AG09309 (cell line): ENCODE measurements around the gene NOL3.

Experiments used
- DNase-seq: peaks from one replicate; pipeline ENCODE4 v3.0.0-alpha.2; 2010; ENCODE audit warnings: low read depth
- H3K4me3 ChIP-seq: 2 replicates; pipeline ENCODE4 v1.5.1; 2011; ENCODE audit warnings: mild to moderate bottlenecking, low read depth, low read length, moderate library complexity; ENCODE audit not compliant: control insufficient read depth
- CTCF ChIP-seq: IDR thresholded peaks from 2 replicates; pipeline ENCODE4 v1.5.1; 2011; ENCODE audit warnings: mild to moderate bottlenecking, low read depth, low read length, inconsistent platforms; ENCODE audit not compliant: insufficient read depth, control insufficient read depth; ENCODE audit errors: missing control alignments

The NOL3 gene

DNA sequence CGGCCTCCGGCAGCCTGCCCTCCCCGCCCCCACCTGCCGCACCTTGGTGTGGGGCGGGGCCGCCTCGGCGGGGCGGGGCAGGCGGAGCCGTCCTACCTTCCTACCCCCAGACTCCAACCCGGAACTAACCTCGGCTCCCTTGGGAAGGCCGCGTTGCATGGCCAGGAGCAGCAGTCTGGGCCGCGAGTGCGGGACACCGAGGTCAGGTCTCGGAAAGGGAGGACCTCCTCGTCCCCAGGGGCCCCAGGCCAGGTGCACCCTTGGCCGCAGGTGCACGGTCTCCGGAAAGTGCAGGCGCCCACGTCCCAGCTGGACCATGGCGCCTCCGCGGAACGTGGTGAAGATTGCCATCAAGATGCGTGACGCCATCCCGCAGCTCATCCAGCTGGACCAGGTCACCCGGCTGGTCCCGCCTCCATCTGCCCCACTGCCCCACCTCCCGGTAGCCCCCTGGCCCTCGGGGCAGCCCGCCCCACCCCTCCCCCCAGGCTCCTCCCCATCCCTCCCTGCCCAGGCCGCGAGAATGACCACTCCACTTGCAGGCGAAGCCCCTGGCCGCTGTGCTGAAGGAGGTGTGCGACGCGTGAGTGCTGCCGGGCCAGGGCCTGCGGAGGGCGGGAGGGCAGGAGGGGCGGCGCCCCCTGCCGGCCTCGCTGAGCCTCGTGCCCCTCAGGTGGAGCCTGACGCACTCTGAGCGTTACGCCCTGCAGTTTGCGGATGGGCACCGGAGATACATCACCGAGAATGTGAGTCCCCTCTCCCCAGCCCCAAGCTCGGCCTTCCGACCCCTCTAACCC lies 28.9 kb downstream of the NOL3 start, which contains the start of gene ELMO3:
TSS of gene ELMO3 (plus strand) at position 121 of the 797 bp plus-strand sequence. CDS start at position 317, 196 bp downstream.
- peak; percentile 21 for TF ChIP-seq CTCF
- H3K4me3 ChIP-seq = no peak within 1 kb of the TSS
- no peak for DNase-seq

DNA sequence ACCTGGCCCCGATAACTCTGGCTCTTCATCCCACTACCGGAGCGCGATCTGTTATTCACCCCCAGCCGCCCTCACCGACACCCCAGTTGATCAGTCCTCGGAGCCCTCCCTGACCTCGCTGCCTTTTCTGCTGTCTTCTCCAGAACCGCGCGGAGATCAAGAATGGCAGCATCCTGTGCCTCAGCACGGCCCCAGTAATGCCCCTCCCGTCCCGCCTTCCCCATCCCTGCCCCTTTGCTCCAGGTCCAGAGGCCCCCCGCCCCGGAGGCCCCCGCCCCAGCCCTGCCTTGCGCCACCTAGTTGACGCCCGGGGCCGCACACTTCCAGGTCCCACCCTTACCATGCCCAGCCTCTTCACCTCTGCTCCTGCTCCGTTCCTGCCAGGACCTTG lies 29.5 kb downstream of the NOL3 start:
- H3K4me3 ChIP-seq = no peak overlapping the region
- TF ChIP-seq CTCF = no peak
- no peak for DNase-seq

- no peak for DNase-seq
- no peak for TF ChIP-seq CTCF
- no peak overlapping the region for H3K4me3 ChIP-seq
Measured at GRCh38 chr16:67200491-67200890, 30.2 kb downstream of the NOL3 start.

- no peak overlapping the region for H3K4me3 ChIP-seq
- no peak for TF ChIP-seq CTCF
- DNase-seq = no peak
Measured at GRCh38 chr16:67201411-67202345, 31.3 kb downstream of the NOL3 start.

DNA sequence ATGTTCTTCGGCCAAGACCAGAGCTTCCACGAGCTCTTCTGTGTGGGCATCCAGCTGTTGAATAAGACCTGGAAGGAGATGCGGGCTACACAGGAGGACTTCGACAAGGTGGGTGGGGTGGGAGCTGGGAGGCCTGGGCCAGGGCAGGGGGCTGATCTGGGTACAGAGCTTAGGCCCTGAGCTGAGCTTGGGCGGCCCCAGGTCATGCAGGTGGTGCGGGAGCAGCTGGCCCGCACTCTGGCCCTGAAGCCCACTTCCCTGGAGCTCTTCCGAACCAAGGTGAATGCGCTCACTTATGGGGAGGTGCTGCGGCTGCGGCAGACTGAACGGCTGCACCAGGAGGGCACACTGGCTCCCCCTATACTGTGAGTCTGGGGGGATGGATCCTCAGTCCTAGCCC lies 32.1 kb downstream of the NOL3 start:
- no peak overlapping the region for H3K4me3 ChIP-seq
- no peak for TF ChIP-seq CTCF
- no peak for DNase-seq

- DNase-seq = no peak
- no peak overlapping the region for H3K4me3 ChIP-seq
- no peak for TF ChIP-seq CTCF
Measured at GRCh38 chr16:67202956-67203493, 32.7 kb downstream of the NOL3 start.
